GM12878 (cell line): Measurements from ENCODE around the gene FNIP1. TPM values are rescaled to one million over a fixed set of nuclear protein-coding genes. Genes with fewer than 3 reads are reported as not detected.

Source experiments
- ATAC-seq: fragments of 200-7000 bp; cut with Tn5 transposase; 3 replicates; pipeline ENCODE4 v1.9.1; 2020; ENCODE audit warnings: mild to moderate bottlenecking, moderate library complexity
- BruUV-seq: library from RNA; stranded (reverse); fragments of 400-500 nt; replicated peaks from 2 replicates; lab custom pipeline; 2021; lab: Mats Ljungman, UMichigan
- CTCF ChIA-PET: fragments of 300-600 bp; sonication (Branson Sonifier 250); formaldehyde crosslinking; extraction: SDS; loops from one replicate; lab custom pipeline; 2021; ENCODE audit warnings: inconsistent platforms; lab: Yijun Ruan, JAX
- POLR2A ChIA-PET: fragments of 350-600 bp; formaldehyde crosslinking; extraction: SDS; loops from one replicate; lab custom pipeline; 2021; ENCODE audit warnings: inconsistent platforms; lab: Charles Lee
- RAD21 ChIA-PET: fragments of 300-600 bp; sonication (Branson Sonifier 250); formaldehyde crosslinking; loops from one replicate; lab custom pipeline; 2023; ENCODE audit warnings: antibody characterized with exemption; ENCODE audit not compliant: unreplicated experiment; lab: Charles Lee
- SMC1A ChIA-PET: fragments of 300-600 bp; sonication (Branson Sonifier 250); formaldehyde crosslinking; loops from one replicate; lab custom pipeline; 2023; ENCODE audit not compliant: unreplicated experiment, uncharacterized antibody; lab: Charles Lee
- DNase-seq: peaks from one replicate; pipeline ENCODE4 v3.0.0-alpha.2; 2011; ENCODE audit warnings: low read depth, low spot score
- FAIRE-seq: peaks from 3 replicates; lab custom pipeline; 2011; peaks lifted over from hg19 to GRCh38; lab: Jason Lieb, UNC
- H2AFZ ChIP-seq: 2 replicates; pipeline ENCODE4 v1.6.0; 2011; ENCODE audit warnings: low read depth, low read length, control low read depth; ENCODE audit not compliant: control insufficient read depth
- H3K27ac ChIP-seq: 2 replicates; pipeline ENCODE4 v1.5.1; 2011; ENCODE audit warnings: control low read depth; ENCODE audit not compliant: control insufficient read depth, insufficient read depth
- H3K27me3 ChIP-seq, 2 experiments: replicated peaks in 1 of 2; 2 replicates each; pipeline versions ENCODE4 v1.6.0 to v1.6.1; 2011; ENCODE audit warnings: low read length in 1 of 2; ENCODE audit not compliant: control insufficient read depth in 2 of 2, insufficient read depth in 2 of 2
- H3K36me3 ChIP-seq, 2 experiments: 2 replicates each; pipeline ENCODE4 v1.5.1; 2011; ENCODE audit warnings: low read length in 1 of 2; ENCODE audit not compliant: control insufficient read depth in 2 of 2, insufficient read depth in 2 of 2
- H3K4me1 ChIP-seq: 2 replicates; pipeline ENCODE4 v1.6.1; 2011; ENCODE audit warnings: mild to moderate bottlenecking, low read length, moderate library complexity, mixed read lengths; ENCODE audit not compliant: control insufficient read depth, insufficient read depth
- H3K4me2 ChIP-seq: 2 replicates; pipeline ENCODE4 v1.6.0; 2011; ENCODE audit warnings: control low read depth; ENCODE audit not compliant: control insufficient read depth, insufficient read depth
- H3K4me3 ChIP-seq: fragments of 200-600 bp; sonication (generic); 2 replicates; pipeline ENCODE4 v1.5.1; 2016
- H3K79me2 ChIP-seq: 2 replicates; pipeline ENCODE4 v1.6.0; 2011; ENCODE audit warnings: low read length; ENCODE audit not compliant: control insufficient read depth, insufficient read depth
- H3K9ac ChIP-seq: 2 replicates; pipeline ENCODE4 v1.8.0; 2011; ENCODE audit warnings: low read length, control low read depth, mixed read lengths; ENCODE audit not compliant: control insufficient read depth, insufficient read depth
- H3K9me3 ChIP-seq: replicated peaks from 3 replicates; pipeline ENCODE4 v1.5.1; 2011; ENCODE audit warnings: mild to moderate bottlenecking, low read length; ENCODE audit not compliant: control insufficient read depth, insufficient read depth
- H4K20me1 ChIP-seq: 2 replicates; pipeline ENCODE4 v1.6.0; 2011; ENCODE audit not compliant: control insufficient read depth, insufficient read depth
- BCL11A ChIP-seq: IDR thresholded peaks from 2 replicates; pipeline ENCODE4 v1.6.1; 2011; ENCODE audit warnings: low read depth, low read length
- ESRRA ChIP-seq: IDR thresholded peaks from 2 replicates; pipeline ENCODE4 v1.6.1; 2012; ENCODE audit warnings: mild to moderate bottlenecking, low read length, improper control_type of control experiment
- HDAC2 ChIP-seq: fragments of 200-600 bp; sonication (generic); IDR thresholded peaks from 2 replicates; pipeline ENCODE4 v1.6.1; 2017
- JUNB ChIP-seq: IDR thresholded peaks from 2 replicates; pipeline ENCODE4 v1.6.1; 2016; ENCODE audit warnings: antibody characterized with exemption, mild to moderate bottlenecking
- KDM1A ChIP-seq: fragments of 200-600 bp; sonication (generic); IDR thresholded peaks from 2 replicates; pipeline ENCODE4 v1.6.1; 2016; ENCODE audit warnings: borderline replicate concordance
- POU2F2 ChIP-seq: IDR thresholded peaks from 3 replicates; pipeline ENCODE4 v1.6.1; 2011; ENCODE audit warnings: low read depth, mild to moderate bottlenecking, low read length, borderline replicate concordance
- RBBP5 ChIP-seq: fragments of 200-600 bp; sonication (generic); conservative IDR thresholded peaks from 2 replicates; pipeline ENCODE4 v1.6.1; 2016
- RELB ChIP-seq: fragments of 450-650 bp; IDR thresholded peaks from 2 replicates; pipeline ENCODE4 v1.6.1; 2017; ENCODE audit warnings: low read depth, mild to moderate bottlenecking, moderate library complexity
- SMAD1 ChIP-seq: fragments of 450-650 bp; IDR thresholded peaks from 2 replicates; pipeline ENCODE4 v1.6.1; 2018; ENCODE audit warnings: mild to moderate bottlenecking, low read depth; ENCODE audit not compliant: partially characterized antibody
- SMC3 ChIP-seq: IDR thresholded peaks from 2 replicates; pipeline ENCODE4 v1.6.1; 2011; ENCODE audit warnings: low read length, improper control_type of control experiment, borderline replicate concordance
- SREBF2 ChIP-seq: IDR thresholded peaks from 2 replicates; pipeline ENCODE4 v1.6.1; 2012; ENCODE audit warnings: mild to moderate bottlenecking, low read length
- WRNIP1 ChIP-seq: IDR thresholded peaks from 2 replicates; pipeline ENCODE4 v1.6.1; 2011; ENCODE audit warnings: low read depth, low read length, improper control_type of control experiment, borderline replicate concordance
- ZNF24 ChIP-seq: fragments of 450-650 bp; IDR thresholded peaks from 2 replicates; pipeline ENCODE4 v1.6.1; 2017; ENCODE audit warnings: antibody characterized with exemption, mild to moderate bottlenecking
- whole genome bisulfite sequencing: methylation state at CpG from one replicate; pipeline ENCODE4 v1.1.6; 2016; ENCODE audit warnings: low lambda C conversion rate; ENCODE audit not compliant: insufficient replicate concordance, insufficient coverage; ENCODE audit errors: missing lambda C conversion rate; 5-methylcytosine and 5-hydroxymethylcytosine counted together
- in situ Hi-C: fragments of 300-500 bp; cut with MboI; formaldehyde crosslinking; loops from 9 replicates; pipeline ENCODE4 v1.14.3; 2018; ENCODE audit warnings: mixed read lengths
- intact Hi-C: fragments of 100-400 bp; cut with micrococcal nuclease; formaldehyde crosslinking; loops from one replicate; pipeline ENCODE4 v1.14.2; 2022; ENCODE audit not compliant: unreplicated experiment
- polyA plus RNA-seq, 11 experiments: library from polyadenylated mRNA; depleted of rRNA in 4 of 11; unstranded in 6 of 11; stranded (reverse) in 5 of 11; fragments of >200 nt; fragmentation: Nextera tagmentation in 4 of 11; fragmentation: Illumina TruSeq in 1 of 11; extraction: Ambion mirVana in 4 of 11; extraction: Trizol in 1 of 11; gene quantifications; 1 replicate in 1 of 11; 2 replicates in 10 of 11; pipeline versions ENCODE4 v1.2.1 to v1.2.3, GENCODE V29; 2011 to 2016; ENCODE audit warnings: inconsistent platforms in 2 of 11, missing spikeins in 2 of 11, low read depth in 1 of 11
- total RNA-seq, 4 experiments: library from RNA; depleted of rRNA in 3 of 4; stranded (reverse); fragments of >200 nt in 3 of 4; fragmentation: Illumina TruSeq in 1 of 4; extraction: Trizol in 1 of 4; gene quantifications; 2 replicates each; pipeline versions ENCODE4 v1.2.1 to v1.2.3, GENCODE V29; 2013 to 2021
- TF ChIP-seq, protein P1 (sequence below): IDR thresholded peaks from 2 replicates; pipeline ENCODE4 v1.6.1; 2012; ENCODE audit warnings: mild to moderate bottlenecking, low read depth, low read length

Gene FNIP1
- total and polyA plus RNA-seq, 10 of the 15 experiments (the other 5 are each of a cell fraction or from before 2014, with no cell fraction given): 4.3 to 18.0 (median 14.0) TPM

DNA sequence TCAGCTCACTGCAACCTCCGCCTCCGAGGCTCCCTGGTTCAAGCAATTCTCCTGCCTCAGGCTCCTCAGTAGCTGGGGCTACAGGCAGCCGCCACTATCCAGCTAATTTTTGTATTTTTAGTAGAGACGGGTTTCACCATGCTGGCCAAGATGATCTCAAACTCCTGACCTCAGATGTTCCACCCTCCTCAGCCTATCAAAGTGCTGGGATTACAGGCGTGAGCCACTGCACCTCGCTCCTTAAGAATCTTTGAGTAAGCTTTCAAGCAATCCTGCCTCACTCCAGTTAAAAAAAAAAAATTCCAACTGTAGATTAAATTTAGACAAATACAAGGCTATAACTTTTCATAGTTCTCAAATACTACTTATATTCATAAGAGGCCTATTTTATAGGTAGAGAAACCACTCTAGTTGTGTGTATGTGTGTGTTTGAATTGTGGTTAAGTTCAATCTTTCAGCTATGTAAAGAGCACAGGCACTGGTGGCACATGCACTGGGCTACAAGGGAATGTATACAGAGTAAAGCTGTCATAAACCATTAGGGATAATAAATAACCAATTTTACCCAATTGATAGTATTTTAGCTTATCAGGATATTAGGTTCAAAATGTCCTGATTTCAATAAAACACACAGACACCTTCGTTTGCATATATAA is 111.2 kb downstream of the FNIP1 start:
- in situ Hi-C loops (no loop called here), intact Hi-C loops (no loop called here)
- 94% methylated on average over 7 of the region's 7 CpGs for WGBS
- Histone ChIP-seq H3K9me3 (no peaks in the 10 kb centered on the region), H4K20me1 (no peaks in the 10 kb centered on the region), H3K4me2 (no peak overlapping the region), H2AFZ (no peak overlapping the region), H3K27ac (no peak overlapping the region), H3K27me3 (no peaks in the 10 kb centered on the region), H3K4me1 (0 out of 2 replicates have a peak, but pooled peaks cover 3% of the 10 kb centered on the region), H3K36me3 (peaks cover 0 to 8% of the 10 kb centered on the region in 2 experiments; a peak in 1 of 4 replicates), H3K79me2 (no peaks in the 10 kb centered on the region), H3K4me3 (no peak overlapping the region), H3K9ac (no peak overlapping the region)
- BruUV-seq: no TSS peak
- no peak for FAIRE-seq
- ChIA-PET POLR2A (interaction anchor here (0.6 kb wide), 1 partner anchor 217 kb away, joined by 4 read pairs; no protein-coding TSS in a partner anchor), CTCF (interaction anchor here (0.9 kb wide), 1 partner anchor 14 kb away, joined by 3 read pairs; no protein-coding TSS in a partner anchor), SMC1A (interaction anchor here (0.8 to 0.9 kb wide), 2 partner anchors 9 to 14 kb away, joined by 3 read pairs; no protein-coding TSS in a partner anchor), RAD21 (interaction anchor here (0.6 kb wide), 1 partner anchor 156 kb away, joined by 3 read pairs; no protein-coding TSS in a partner anchor)
- no peak for ATAC-seq
- TF ChIP-seq ZNF24 (no peak), HDAC2 (no peak), BCL11A (no peak), RBBP5 (no peak), SREBF2 (no peak), WRNIP1 (no peak), POU2F2 (no peak), SMAD1 (no peak), ESRRA (no peak), KDM1A (no peak), JUNB (no peak), RELB (no peak), SMC3 (no peak)
- TF ChIP-seq, protein P1, sequence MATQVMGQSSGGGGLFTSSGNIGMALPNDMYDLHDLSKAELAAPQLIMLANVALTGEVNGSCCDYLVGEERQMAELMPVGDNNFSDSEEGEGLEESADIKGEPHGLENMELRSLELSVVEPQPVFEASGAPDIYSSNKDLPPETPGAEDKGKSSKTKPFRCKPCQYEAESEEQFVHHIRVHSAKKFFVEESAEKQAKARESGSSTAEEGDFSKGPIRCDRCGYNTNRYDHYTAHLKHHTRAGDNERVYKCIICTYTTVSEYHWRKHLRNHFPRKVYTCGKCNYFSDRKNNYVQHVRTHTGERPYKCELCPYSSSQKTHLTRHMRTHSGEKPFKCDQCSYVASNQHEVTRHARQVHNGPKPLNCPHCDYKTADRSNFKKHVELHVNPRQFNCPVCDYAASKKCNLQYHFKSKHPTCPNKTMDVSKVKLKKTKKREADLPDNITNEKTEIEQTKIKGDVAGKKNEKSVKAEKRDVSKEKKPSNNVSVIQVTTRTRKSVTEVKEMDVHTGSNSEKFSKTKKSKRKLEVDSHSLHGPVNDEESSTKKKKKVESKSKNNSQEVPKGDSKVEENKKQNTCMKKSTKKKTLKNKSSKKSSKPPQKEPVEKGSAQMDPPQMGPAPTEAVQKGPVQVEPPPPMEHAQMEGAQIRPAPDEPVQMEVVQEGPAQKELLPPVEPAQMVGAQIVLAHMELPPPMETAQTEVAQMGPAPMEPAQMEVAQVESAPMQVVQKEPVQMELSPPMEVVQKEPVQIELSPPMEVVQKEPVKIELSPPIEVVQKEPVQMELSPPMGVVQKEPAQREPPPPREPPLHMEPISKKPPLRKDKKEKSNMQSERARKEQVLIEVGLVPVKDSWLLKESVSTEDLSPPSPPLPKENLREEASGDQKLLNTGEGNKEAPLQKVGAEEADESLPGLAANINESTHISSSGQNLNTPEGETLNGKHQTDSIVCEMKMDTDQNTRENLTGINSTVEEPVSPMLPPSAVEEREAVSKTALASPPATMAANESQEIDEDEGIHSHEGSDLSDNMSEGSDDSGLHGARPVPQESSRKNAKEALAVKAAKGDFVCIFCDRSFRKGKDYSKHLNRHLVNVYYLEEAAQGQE: no peak
- DNase-seq: no peak
